GM23338 (cell line): ENCODE measurements around the gene KLHL21. TPM values are rescaled to one million over a fixed set of nuclear protein-coding genes. Genes with fewer than 3 reads are reported as not detected.

Experiments used
- ATAC-seq: fragments of 200-7000 bp; cut with Tn5 transposase; 3 replicates; pipeline ENCODE4 v1.9.1; 2020
- DNase-seq: peaks from one replicate; pipeline ENCODE4 v3.0.0-alpha.2; 2015; ENCODE audit warnings: low spot score
- H2AFZ ChIP-seq: fragments of 200-600 bp; sonication (generic); 2 replicates; pipeline ENCODE4 v1.8.0; 2016; ENCODE audit warnings: antibody characterized with exemption, mild to moderate bottlenecking, moderate library complexity
- H3F3A ChIP-seq: fragments of 200-600 bp; sonication (generic); replicated peaks from 2 replicates; pipeline ENCODE4 v1.8.0; 2017; ENCODE audit warnings: antibody characterized with exemption, mixed run types, low read depth
- H3K27ac ChIP-seq: fragments of 200-600 bp; sonication (generic); 2 replicates; pipeline ENCODE4 v1.6.1; 2016; ENCODE audit warnings: low read depth
- H3K27me3 ChIP-seq: fragments of 200-600 bp; sonication (generic); 2 replicates; pipeline ENCODE4 v1.8.0; 2016; ENCODE audit warnings: mild to moderate bottlenecking, mixed run types, moderate library complexity; ENCODE audit not compliant: insufficient read depth
- H3K36me3 ChIP-seq: fragments of 200-600 bp; sonication (generic); 2 replicates; pipeline ENCODE4 v1.8.0; 2016; ENCODE audit warnings: mild to moderate bottlenecking; ENCODE audit not compliant: insufficient read depth
- H3K4me1 ChIP-seq: fragments of 200-600 bp; sonication (generic); 2 replicates; pipeline ENCODE4 v1.8.0; 2016; ENCODE audit warnings: mild to moderate bottlenecking, moderate library complexity; ENCODE audit not compliant: insufficient read depth
- H3K4me2 ChIP-seq: fragments of 200-600 bp; sonication (generic); 2 replicates; pipeline ENCODE4 v1.7.1; 2017; ENCODE audit warnings: mixed run types
- H3K4me3 ChIP-seq: fragments of 200-600 bp; sonication (generic); 2 replicates; pipeline ENCODE4 v1.6.1; 2016; ENCODE audit warnings: mixed run types
- H3K79me2 ChIP-seq: fragments of 200-600 bp; sonication (generic); replicated peaks from 2 replicates; pipeline ENCODE4 v1.8.0; 2017; ENCODE audit warnings: mild to moderate bottlenecking; ENCODE audit not compliant: insufficient read depth
- H3K9me2 ChIP-seq: fragments of 200-600 bp; sonication (generic); 2 replicates; pipeline ENCODE4 v1.8.0; 2017; ENCODE audit not compliant: insufficient read depth
- H4K20me1 ChIP-seq: fragments of 200-600 bp; sonication (generic); replicated peaks from 2 replicates; pipeline ENCODE4 v1.8.0; 2017; ENCODE audit warnings: mild to moderate bottlenecking; ENCODE audit not compliant: insufficient read depth
- H3K27ac Mint-ChIP-seq: 2 replicates; pipeline ENCODE4 v1.8.0; 2020; ENCODE audit warnings: inconsistent platforms, mild to moderate bottlenecking, moderate library complexity, mixed read lengths
- H3K27me3 Mint-ChIP-seq: 3 replicates; pipeline ENCODE4 v1.8.0; 2022; ENCODE audit warnings: low read depth, mild to moderate bottlenecking, moderate library complexity, mixed read lengths, inconsistent platforms; ENCODE audit not compliant: insufficient read depth, poor library complexity
- H3K36me3 Mint-ChIP-seq: 3 replicates; pipeline ENCODE4 v1.8.0; 2021; ENCODE audit warnings: low read depth, mild to moderate bottlenecking, inconsistent platforms, moderate library complexity, mixed read lengths
- H3K4me1 Mint-ChIP-seq: 3 replicates; pipeline ENCODE4 v1.8.0; 2020; ENCODE audit warnings: mild to moderate bottlenecking, inconsistent platforms, mixed read lengths
- H3K4me3 Mint-ChIP-seq: 3 replicates; pipeline ENCODE4 v1.8.0; 2021; ENCODE audit warnings: moderate library complexity, mild to moderate bottlenecking, inconsistent platforms, mixed read lengths
- H3K9me3 Mint-ChIP-seq: 3 replicates; pipeline ENCODE4 v1.8.0; 2020; ENCODE audit warnings: moderate library complexity, mild to moderate bottlenecking, inconsistent platforms, mixed read lengths
- CREB1 ChIP-seq: fragments of 250-450 bp; sonication (Bioruptor Pico); IDR thresholded peaks from 2 replicates; pipeline ENCODE4 v1.5.0; 2020; ENCODE audit warnings: low read depth, mild to moderate bottlenecking, moderate library complexity
- EZH2 ChIP-seq: fragments of 200-600 bp; sonication (generic); IDR thresholded peaks from one replicate; pipeline ENCODE4 v1.8.0; 2017; ENCODE audit warnings: antibody characterized with exemption, mild to moderate bottlenecking, low read depth; ENCODE audit not compliant: unreplicated experiment
- EZH2phosphoT487 ChIP-seq: fragments of 200-600 bp; sonication (generic); IDR thresholded peaks from one replicate; pipeline ENCODE4 v1.8.1; 2018; ENCODE audit warnings: antibody characterized with exemption; ENCODE audit not compliant: unreplicated experiment
- JUNB ChIP-seq: IDR thresholded peaks from one replicate; pipeline ENCODE4 v1.6.1; 2016; ENCODE audit warnings: antibody characterized with exemption; ENCODE audit not compliant: unreplicated experiment
- NANOG ChIP-seq: IDR thresholded peaks from 2 replicates; pipeline ENCODE4 v1.6.1; 2016; ENCODE audit warnings: antibody characterized with exemption, borderline replicate concordance
- POLR2AphosphoS5 ChIP-seq: IDR thresholded peaks from 2 replicates; pipeline ENCODE4 v1.6.1; 2016; ENCODE audit warnings: antibody characterized with exemption, low read depth
- STAT1 ChIP-seq: IDR thresholded peaks from one replicate; pipeline ENCODE4 v1.6.1; 2016; ENCODE audit warnings: antibody characterized with exemption; ENCODE audit not compliant: unreplicated experiment
- ZNF114 ChIP-seq: fragments of 250-450 bp; sonication (Bioruptor Pico); IDR thresholded peaks from 2 replicates; pipeline ENCODE4 v1.5.0; 2020; ENCODE audit warnings: mild to moderate bottlenecking, moderate library complexity
- ZNF331 ChIP-seq: fragments of 250-450 bp; sonication (Bioruptor Pico); IDR thresholded peaks from 2 replicates; pipeline ENCODE4 v1.5.0; 2020; ENCODE audit warnings: low read depth, mild to moderate bottlenecking, moderate library complexity
- polyA plus RNA-seq: library from polyadenylated mRNA; unstranded; fragments of >200 nt; fragmentation: Nextera tagmentation; extraction: Ambion mirVana; gene quantifications from 2 replicates; pipeline ENCODE4 v1.2.1, GENCODE V29; 2016
- total RNA-seq: library from RNA; depleted of rRNA; stranded (reverse); fragments of >200 nt; shearing (Covaris generic); gene quantifications from 2 replicates; pipeline ENCODE4 v1.2.3, GENCODE V29; 2014
- TF ChIP-seq, protein P1 (sequence below): IDR thresholded peaks from 2 replicates; pipeline ENCODE4 v1.6.1; 2016; ENCODE audit warnings: antibody characterized with exemption
- TF ChIP-seq, protein P2 (sequence below): fragments of 250-450 bp; sonication (Bioruptor Pico); IDR thresholded peaks from 2 replicates; pipeline ENCODE4 v1.5.0; 2020; ENCODE audit warnings: mild to moderate bottlenecking, moderate library complexity
- TF ChIP-seq, protein P3 (sequence below): IDR thresholded peaks from one replicate; pipeline ENCODE4 v1.6.1; 2018; ENCODE audit warnings: antibody characterized with exemption; ENCODE audit not compliant: unreplicated experiment
- TF ChIP-seq, protein P4 (sequence below), 2 experiments: fragments of 200-600 bp in 1 of 2; sonication (generic) in 1 of 2; conservative IDR thresholded peaks; 2 replicates each; pipeline versions ENCODE4 v1.5.1 to v1.6.1; 2016 to 2017; ENCODE audit warnings: antibody characterized with exemption in 2 of 2, low read depth in 2 of 2, mild to moderate bottlenecking in 2 of 2, moderate library complexity in 1 of 2

The KLHL21 gene
- total and polyA plus RNA-seq, 2 experiments from 2014 or later, result 7.3 to 35.9 TPM

DNA sequence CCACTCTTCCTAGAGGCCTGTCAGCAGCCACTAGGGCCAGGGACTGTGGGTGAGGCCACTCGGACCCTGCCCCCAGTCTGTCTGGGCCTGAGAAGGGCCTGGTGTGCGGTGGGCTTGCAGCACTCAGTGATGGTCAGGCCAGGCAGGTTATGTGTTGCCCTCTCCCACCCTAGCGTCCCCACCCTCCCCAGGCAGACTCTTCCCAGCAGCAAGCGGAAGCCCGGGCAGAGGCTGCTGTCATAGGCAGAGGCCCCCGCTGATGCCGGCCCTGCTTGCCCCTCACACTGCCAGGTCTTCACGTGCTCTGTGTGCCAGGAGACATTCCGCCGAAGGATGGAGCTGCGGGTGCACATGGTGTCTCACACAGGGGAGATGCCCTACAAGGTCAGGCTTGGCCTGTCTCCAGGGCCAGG lies 16.3 kb downstream of the KLHL21 start:
- no peak for ATAC-seq

More for the DNA sequence above, 16.3 kb downstream of the KLHL21 start:
- H4K20me1 ChIP-seq, result peaks cover 5% of the 10 kb centered on the region; the same call in 1 of the 2 replicates
- no peak overlapping the region for H3K27ac ChIP-seq
- no peak overlapping the region for H3K27ac Mint-ChIP-seq
- no peak overlapping the region for H3K4me2 ChIP-seq
- DNase-seq, result no peak
- no peaks in the 10 kb centered on the region for H3K9me3 Mint-ChIP-seq
- H3K4me3 ChIP-seq, result no peak overlapping the region
- H3K36me3 ChIP-seq, result no peaks in the 10 kb centered on the region
- H3F3A ChIP-seq, result peaks cover 14% of the 10 kb centered on the region; the same call in 1 of the 2 replicates
- H2AFZ ChIP-seq, result no peak overlapping the region
- no peak overlapping the region for H3K4me3 Mint-ChIP-seq
- H3K79me2 ChIP-seq, result peaks cover 6% of the 10 kb centered on the region; the same call in 1 of the 2 replicates
- peaks cover 19% of the 10 kb centered on the region for H3K27me3 Mint-ChIP-seq
- no peaks in the 10 kb centered on the region for H3K9me2 ChIP-seq
- H3K36me3 Mint-ChIP-seq, result peaks cover 18% of the 10 kb centered on the region
- peaks cover 6% of the 10 kb centered on the region; the same call in 2 of the 3 replicates for H3K4me1 Mint-ChIP-seq
- H3K4me1 ChIP-seq, result no peaks in the 10 kb centered on the region
- no peaks in the 10 kb centered on the region for H3K27me3 ChIP-seq
- TF ChIP-seq, protein P1, sequence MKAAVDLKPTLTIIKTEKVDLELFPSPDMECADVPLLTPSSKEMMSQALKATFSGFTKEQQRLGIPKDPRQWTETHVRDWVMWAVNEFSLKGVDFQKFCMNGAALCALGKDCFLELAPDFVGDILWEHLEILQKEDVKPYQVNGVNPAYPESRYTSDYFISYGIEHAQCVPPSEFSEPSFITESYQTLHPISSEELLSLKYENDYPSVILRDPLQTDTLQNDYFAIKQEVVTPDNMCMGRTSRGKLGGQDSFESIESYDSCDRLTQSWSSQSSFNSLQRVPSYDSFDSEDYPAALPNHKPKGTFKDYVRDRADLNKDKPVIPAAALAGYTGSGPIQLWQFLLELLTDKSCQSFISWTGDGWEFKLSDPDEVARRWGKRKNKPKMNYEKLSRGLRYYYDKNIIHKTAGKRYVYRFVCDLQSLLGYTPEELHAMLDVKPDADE, result no peak
- TF ChIP-seq CREB1 (CRISPR knock-in tag) (no peak), EZH2phosphoT487 (no peak), ZNF114 (CRISPR knock-in tag) (no peak), STAT1 (no peak), JUNB (no peak), NANOG (no peak), EZH2 (no peak), POLR2AphosphoS5 (no peak; the same call in 1 of the 2 replicates), ZNF331 (no peak)
- TF ChIP-seq, protein P2, sequence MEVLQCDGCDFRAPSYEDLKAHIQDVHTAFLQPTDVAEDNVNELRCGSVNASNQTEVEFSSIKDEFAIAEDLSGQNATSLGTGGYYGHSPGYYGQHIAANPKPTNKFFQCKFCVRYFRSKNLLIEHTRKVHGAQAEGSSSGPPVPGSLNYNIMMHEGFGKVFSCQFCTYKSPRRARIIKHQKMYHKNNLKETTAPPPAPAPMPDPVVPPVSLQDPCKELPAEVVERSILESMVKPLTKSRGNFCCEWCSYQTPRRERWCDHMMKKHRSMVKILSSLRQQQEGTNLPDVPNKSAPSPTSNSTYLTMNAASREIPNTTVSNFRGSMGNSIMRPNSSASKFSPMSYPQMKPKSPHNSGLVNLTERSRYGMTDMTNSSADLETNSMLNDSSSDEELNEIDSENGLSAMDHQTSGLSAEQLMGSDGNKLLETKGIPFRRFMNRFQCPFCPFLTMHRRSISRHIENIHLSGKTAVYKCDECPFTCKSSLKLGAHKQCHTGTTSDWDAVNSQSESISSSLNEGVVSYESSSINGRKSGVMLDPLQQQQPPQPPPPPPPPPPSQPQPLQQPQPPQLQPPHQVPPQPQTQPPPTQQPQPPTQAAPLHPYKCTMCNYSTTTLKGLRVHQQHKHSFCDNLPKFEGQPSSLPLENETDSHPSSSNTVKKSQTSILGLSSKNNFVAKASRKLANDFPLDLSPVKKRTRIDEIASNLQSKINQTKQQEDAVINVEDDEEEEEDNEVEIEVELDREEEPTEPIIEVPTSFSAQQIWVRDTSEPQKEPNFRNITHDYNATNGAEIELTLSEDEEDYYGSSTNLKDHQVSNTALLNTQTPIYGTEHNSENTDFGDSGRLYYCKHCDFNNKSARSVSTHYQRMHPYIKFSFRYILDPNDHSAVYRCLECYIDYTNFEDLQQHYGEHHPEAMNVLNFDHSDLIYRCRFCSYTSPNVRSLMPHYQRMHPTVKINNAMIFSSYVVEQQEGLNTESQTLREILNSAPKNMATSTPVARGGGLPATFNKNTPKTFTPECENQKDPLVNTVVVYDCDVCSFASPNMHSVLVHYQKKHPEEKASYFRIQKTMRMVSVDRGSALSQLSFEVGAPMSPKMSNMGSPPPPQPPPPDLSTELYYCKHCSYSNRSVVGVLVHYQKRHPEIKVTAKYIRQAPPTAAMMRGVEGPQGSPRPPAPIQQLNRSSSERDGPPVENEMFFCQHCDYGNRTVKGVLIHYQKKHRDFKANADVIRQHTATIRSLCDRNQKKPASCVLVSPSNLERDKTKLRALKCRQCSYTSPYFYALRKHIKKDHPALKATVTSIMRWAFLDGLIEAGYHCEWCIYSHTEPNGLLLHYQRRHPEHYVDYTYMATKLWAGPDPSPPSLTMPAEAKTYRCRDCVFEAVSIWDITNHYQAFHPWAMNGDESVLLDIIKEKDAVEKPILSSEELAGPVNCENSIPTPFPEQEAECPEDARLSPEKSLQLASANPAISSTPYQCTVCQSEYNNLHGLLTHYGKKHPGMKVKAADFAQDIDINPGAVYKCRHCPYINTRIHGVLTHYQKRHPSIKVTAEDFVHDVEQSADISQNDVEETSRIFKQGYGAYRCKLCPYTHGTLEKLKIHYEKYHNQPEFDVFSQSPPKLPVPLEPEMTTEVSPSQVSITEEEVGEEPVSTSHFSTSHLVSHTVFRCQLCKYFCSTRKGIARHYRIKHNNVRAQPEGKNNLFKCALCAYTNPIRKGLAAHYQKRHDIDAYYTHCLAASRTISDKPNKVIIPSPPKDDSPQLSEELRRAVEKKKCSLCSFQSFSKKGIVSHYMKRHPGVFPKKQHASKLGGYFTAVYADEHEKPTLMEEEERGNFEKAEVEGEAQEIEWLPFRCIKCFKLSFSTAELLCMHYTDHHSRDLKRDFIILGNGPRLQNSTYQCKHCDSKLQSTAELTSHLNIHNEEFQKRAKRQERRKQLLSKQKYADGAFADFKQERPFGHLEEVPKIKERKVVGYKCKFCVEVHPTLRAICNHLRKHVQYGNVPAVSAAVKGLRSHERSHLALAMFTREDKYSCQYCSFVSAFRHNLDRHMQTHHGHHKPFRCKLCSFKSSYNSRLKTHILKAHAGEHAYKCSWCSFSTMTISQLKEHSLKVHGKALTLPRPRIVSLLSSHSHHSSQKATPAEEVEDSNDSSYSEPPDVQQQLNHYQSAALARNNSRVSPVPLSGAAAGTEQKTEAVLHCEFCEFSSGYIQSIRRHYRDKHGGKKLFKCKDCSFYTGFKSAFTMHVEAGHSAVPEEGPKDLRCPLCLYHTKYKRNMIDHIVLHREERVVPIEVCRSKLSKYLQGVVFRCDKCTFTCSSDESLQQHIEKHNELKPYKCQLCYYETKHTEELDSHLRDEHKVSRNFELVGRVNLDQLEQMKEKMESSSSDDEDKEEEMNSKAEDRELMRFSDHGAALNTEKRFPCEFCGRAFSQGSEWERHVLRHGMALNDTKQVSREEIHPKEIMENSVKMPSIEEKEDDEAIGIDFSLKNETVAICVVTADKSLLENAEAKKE (CRISPR knock-in tag), result no peak
- TF ChIP-seq, protein P3, sequence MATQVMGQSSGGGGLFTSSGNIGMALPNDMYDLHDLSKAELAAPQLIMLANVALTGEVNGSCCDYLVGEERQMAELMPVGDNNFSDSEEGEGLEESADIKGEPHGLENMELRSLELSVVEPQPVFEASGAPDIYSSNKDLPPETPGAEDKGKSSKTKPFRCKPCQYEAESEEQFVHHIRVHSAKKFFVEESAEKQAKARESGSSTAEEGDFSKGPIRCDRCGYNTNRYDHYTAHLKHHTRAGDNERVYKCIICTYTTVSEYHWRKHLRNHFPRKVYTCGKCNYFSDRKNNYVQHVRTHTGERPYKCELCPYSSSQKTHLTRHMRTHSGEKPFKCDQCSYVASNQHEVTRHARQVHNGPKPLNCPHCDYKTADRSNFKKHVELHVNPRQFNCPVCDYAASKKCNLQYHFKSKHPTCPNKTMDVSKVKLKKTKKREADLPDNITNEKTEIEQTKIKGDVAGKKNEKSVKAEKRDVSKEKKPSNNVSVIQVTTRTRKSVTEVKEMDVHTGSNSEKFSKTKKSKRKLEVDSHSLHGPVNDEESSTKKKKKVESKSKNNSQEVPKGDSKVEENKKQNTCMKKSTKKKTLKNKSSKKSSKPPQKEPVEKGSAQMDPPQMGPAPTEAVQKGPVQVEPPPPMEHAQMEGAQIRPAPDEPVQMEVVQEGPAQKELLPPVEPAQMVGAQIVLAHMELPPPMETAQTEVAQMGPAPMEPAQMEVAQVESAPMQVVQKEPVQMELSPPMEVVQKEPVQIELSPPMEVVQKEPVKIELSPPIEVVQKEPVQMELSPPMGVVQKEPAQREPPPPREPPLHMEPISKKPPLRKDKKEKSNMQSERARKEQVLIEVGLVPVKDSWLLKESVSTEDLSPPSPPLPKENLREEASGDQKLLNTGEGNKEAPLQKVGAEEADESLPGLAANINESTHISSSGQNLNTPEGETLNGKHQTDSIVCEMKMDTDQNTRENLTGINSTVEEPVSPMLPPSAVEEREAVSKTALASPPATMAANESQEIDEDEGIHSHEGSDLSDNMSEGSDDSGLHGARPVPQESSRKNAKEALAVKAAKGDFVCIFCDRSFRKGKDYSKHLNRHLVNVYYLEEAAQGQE, result no peak
- TF ChIP-seq, protein P4, sequence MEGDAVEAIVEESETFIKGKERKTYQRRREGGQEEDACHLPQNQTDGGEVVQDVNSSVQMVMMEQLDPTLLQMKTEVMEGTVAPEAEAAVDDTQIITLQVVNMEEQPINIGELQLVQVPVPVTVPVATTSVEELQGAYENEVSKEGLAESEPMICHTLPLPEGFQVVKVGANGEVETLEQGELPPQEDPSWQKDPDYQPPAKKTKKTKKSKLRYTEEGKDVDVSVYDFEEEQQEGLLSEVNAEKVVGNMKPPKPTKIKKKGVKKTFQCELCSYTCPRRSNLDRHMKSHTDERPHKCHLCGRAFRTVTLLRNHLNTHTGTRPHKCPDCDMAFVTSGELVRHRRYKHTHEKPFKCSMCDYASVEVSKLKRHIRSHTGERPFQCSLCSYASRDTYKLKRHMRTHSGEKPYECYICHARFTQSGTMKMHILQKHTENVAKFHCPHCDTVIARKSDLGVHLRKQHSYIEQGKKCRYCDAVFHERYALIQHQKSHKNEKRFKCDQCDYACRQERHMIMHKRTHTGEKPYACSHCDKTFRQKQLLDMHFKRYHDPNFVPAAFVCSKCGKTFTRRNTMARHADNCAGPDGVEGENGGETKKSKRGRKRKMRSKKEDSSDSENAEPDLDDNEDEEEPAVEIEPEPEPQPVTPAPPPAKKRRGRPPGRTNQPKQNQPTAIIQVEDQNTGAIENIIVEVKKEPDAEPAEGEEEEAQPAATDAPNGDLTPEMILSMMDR (conservative IDR thresholded peaks at IDR 0.05; ENCODE audit: low read depth in 2 of 2), result no peak
